HG03558 (cell line): Measurements from ENCODE around the gene GRID1.

Experiments
- ATAC-seq: cut with Tn5 transposase; IDR thresholded peaks from one replicate; pipeline ENCODE4 v1.9.1; 2021; ENCODE audit warnings: moderate number of reproducible peaks; ENCODE audit not compliant: unreplicated experiment; ENCODE audit errors: extremely low read depth

The GRID1 gene

GRCh38 chr10:85665681-85666080 is 700.9 kb downstream of the GRID1 start:
- ATAC-seq: no peak

GRCh38 chr10:85665078-85665477 is 701.5 kb downstream of the GRID1 start:
- no peak for ATAC-seq

- ATAC-seq: no peak
Measured at GRCh38 chr10:85661123-85661522, 705.5 kb downstream of the GRID1 start.

GRCh38 chr10:85659331-85659730 is 707.3 kb downstream of the GRID1 start:
- no peak for ATAC-seq

GRCh38 chr10:85658518-85658917 is 708.1 kb downstream of the GRID1 start:
- no peak for ATAC-seq

- no peak for ATAC-seq
Measured at GRCh38 chr10:85657476-85658113, 709.0 kb downstream of the GRID1 start.

GRCh38 chr10:85655411-85655810 is 711.2 kb downstream of the GRID1 start:
- ATAC-seq: no peak

GRCh38 chr10:85651497-85651882 is 715.1 kb downstream of the GRID1 start:
- ATAC-seq: no peak

GRCh38 chr10:85650791-85651496 is 715.7 kb downstream of the GRID1 start:
- no peak for ATAC-seq

- no peak for ATAC-seq
Measured at GRCh38 chr10:85649461-85649860, 717.1 kb downstream of the GRID1 start.

GRCh38 chr10:85648279-85648754 is 718.3 kb downstream of the GRID1 start:
- no peak for ATAC-seq

GRCh38 chr10:85647741-85648140 is 718.9 kb downstream of the GRID1 start:
- no peak for ATAC-seq

GRCh38 chr10:85645926-85646711 is 720.5 kb downstream of the GRID1 start:
- no peak for ATAC-seq

- ATAC-seq: no peak
Measured at GRCh38 chr10:85645053-85645452, 721.5 kb downstream of the GRID1 start.

- no peak for ATAC-seq
Measured at GRCh38 chr10:85643845-85644525, 722.6 kb downstream of the GRID1 start.

GRCh38 chr10:85643171-85643844 is 723.3 kb downstream of the GRID1 start:
- ATAC-seq: no peak

- no peak for ATAC-seq
Measured at GRCh38 chr10:85642421-85643170, 724.0 kb downstream of the GRID1 start.

GRCh38 chr10:85642082-85642420 is 724.5 kb downstream of the GRID1 start:
- ATAC-seq: no peak

- no peak for ATAC-seq
Measured at GRCh38 chr10:85641479-85642009, 725.1 kb downstream of the GRID1 start.
